Neural progenitor cell (in vitro differentiated cells): ENCODE measurements around the gene TAS2R8. TPM values are rescaled to one million over a fixed set of nuclear protein-coding genes. Genes with fewer than 3 reads are reported as not detected.

Experiments
- DNase-seq: peaks from one replicate; pipeline ENCODE4 v3.0.0-alpha.2; 2016; ENCODE audit warnings: low spot score
- H2AFZ ChIP-seq: fragments of 200-600 bp; sonication (generic); replicated peaks from 2 replicates; pipeline ENCODE4 v1.6.1; 2016; ENCODE audit warnings: antibody characterized with exemption
- H3F3A ChIP-seq: fragments of 200-600 bp; sonication (generic); 2 replicates; pipeline ENCODE4 v1.6.1; 2016; ENCODE audit warnings: antibody characterized with exemption, low read depth
- H3K27ac ChIP-seq: fragments of 200-600 bp; sonication (generic); 2 replicates; pipeline ENCODE4 v1.5.1; 2016; ENCODE audit warnings: mild to moderate bottlenecking
- H3K27me3 ChIP-seq: fragments of 200-600 bp; sonication (generic); 2 replicates; pipeline ENCODE4 v1.6.1; 2016; ENCODE audit warnings: mild to moderate bottlenecking, moderate library complexity
- H3K36me3 ChIP-seq: fragments of 200-600 bp; sonication (generic); 2 replicates; pipeline ENCODE4 v1.5.1; 2016
- H3K4me1 ChIP-seq: fragments of 200-600 bp; sonication (generic); 2 replicates; pipeline ENCODE4 v1.6.1; 2016; ENCODE audit warnings: mixed run types
- H3K4me2 ChIP-seq: fragments of 200-600 bp; sonication (generic); 2 replicates; pipeline ENCODE4 v1.6.1; 2016
- H3K4me3 ChIP-seq: fragments of 200-600 bp; sonication (generic); 2 replicates; pipeline ENCODE4 v1.5.1; 2016
- H3K79me2 ChIP-seq: fragments of 200-600 bp; sonication (generic); 2 replicates; pipeline ENCODE4 v1.6.1; 2016; ENCODE audit warnings: low read depth
- H3K9ac ChIP-seq: fragments of 200-600 bp; sonication (generic); 2 replicates; pipeline ENCODE4 v1.6.1; 2016
- H3K9me3 ChIP-seq: fragments of 200-600 bp; sonication (generic); 2 replicates; pipeline ENCODE4 v1.5.1; 2016; ENCODE audit warnings: low read depth
- H4K20me1 ChIP-seq: fragments of 200-600 bp; sonication (generic); 2 replicates; pipeline ENCODE4 v1.6.1; 2016; ENCODE audit warnings: low read depth
- H3K27ac Mint-ChIP-seq: 3 replicates; pipeline ENCODE4 v1.8.0; 2021; ENCODE audit warnings: mixed read lengths
- H3K27me3 Mint-ChIP-seq: 2 replicates; pipeline ENCODE4 v1.8.0; 2022; ENCODE audit warnings: low read depth, mild to moderate bottlenecking, inconsistent platforms, moderate library complexity, mixed read lengths; ENCODE audit not compliant: insufficient read depth
- H3K36me3 Mint-ChIP-seq: 3 replicates; pipeline ENCODE4 v1.8.0; 2021; ENCODE audit warnings: mixed read lengths
- H3K4me1 Mint-ChIP-seq: 3 replicates; pipeline ENCODE4 v1.8.0; 2021; ENCODE audit warnings: mixed read lengths
- H3K4me3 Mint-ChIP-seq: 3 replicates; pipeline ENCODE4 v1.8.0; 2021; ENCODE audit warnings: mild to moderate bottlenecking, moderate library complexity, mixed read lengths
- H3K9me3 Mint-ChIP-seq: 3 replicates; pipeline ENCODE4 v1.8.0; 2020; ENCODE audit warnings: mixed read lengths
- CTCF ChIP-seq: fragments of 200-600 bp; sonication (generic); IDR thresholded peaks from 2 replicates; pipeline ENCODE4 v1.5.1; 2017; ENCODE audit warnings: antibody characterized with exemption, mild to moderate bottlenecking
- EZH2 ChIP-seq: fragments of 200-600 bp; sonication (generic); IDR thresholded peaks from 2 replicates; pipeline ENCODE4 v1.6.1; 2017; ENCODE audit warnings: antibody characterized with exemption, mild to moderate bottlenecking, moderate library complexity
- EZH2phosphoT487 ChIP-seq: fragments of 200-600 bp; sonication (generic); IDR thresholded peaks from 2 replicates; pipeline ENCODE4 v1.6.1; 2017; ENCODE audit warnings: antibody characterized with exemption
- total RNA-seq: library from RNA; depleted of rRNA; stranded (reverse); fragments of >200 nt; gene quantifications from 2 replicates; pipeline ENCODE4 v1.2.3, GENCODE V29; 2015; ENCODE audit warnings: low replicate concordance

The TAS2R8 gene
- total RNA-seq, 1 donor from 2014 or later: not detected

- Histone ChIP-seq H4K20me1 (no peaks in the 10 kb centered on the region), H3K4me3 (no peak overlapping the region), H3K36me3 (no peaks in the 10 kb centered on the region), H3K4me1 (no peaks in the 10 kb centered on the region), H3K27ac (no peak overlapping the region), H3K4me2 (no peak overlapping the region), H3K27me3 (no peaks in the 10 kb centered on the region), H3F3A (no peaks in the 10 kb centered on the region), H3K9ac (no peak overlapping the region), H3K9me3 (no peaks in the 10 kb centered on the region), H3K79me2 (no peaks in the 10 kb centered on the region), H2AFZ (no peak overlapping the region)
- no peak for TF ChIP-seq CTCF
- TF ChIP-seq EZH2phosphoT487: no peak
- peaks cover 2% of the 10 kb centered on the region for H3K27me3 Mint-ChIP-seq
- no peak overlapping the region for H3K27ac Mint-ChIP-seq
- DNase-seq: no peak
- no peaks in the 10 kb centered on the region for H3K9me3 Mint-ChIP-seq
- H3K4me3 Mint-ChIP-seq: no peak overlapping the region
- H3K36me3 Mint-ChIP-seq: peaks cover 16% of the 10 kb centered on the region
- H3K4me1 Mint-ChIP-seq: no peaks in the 10 kb centered on the region
These were observed 31.4 kb upstream of the TAS2R8 start for GRCh38 chr12:10838461-10838860.

DNA sequence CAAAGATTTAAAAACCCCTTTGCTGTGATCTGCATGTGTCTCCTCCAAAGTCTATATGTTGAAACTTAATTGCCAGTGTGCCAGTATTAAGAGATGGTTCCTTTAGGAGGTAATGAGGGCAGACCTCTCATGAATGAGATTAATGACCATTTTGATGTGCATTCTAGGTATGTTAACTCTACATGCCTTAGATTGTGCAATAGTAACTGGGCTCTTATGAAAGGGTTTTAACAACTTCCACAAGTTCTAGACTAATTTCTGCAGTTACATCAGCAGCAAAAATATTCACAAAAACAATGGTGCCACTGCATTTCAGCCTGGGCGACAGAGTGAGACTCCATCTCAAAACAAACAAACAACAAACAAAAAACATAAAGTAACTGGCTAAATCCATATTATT lies 22.9 kb upstream of the TAS2R8 start:
- TF ChIP-seq CTCF (no peak), EZH2 (no peak), EZH2phosphoT487 (no peak)
- Histone ChIP-seq H3K4me3 (no peak overlapping the region), H3K4me2 (no peak overlapping the region), H4K20me1 (no peaks in the 10 kb centered on the region), H3K36me3 (no peaks in the 10 kb centered on the region), H2AFZ (no peak overlapping the region), H3F3A (no peaks in the 10 kb centered on the region), H3K9ac (no peak overlapping the region), H3K79me2 (no peaks in the 10 kb centered on the region), H3K4me1 (no peaks in the 10 kb centered on the region), H3K27ac (no peak overlapping the region), H3K27me3 (no peaks in the 10 kb centered on the region), H3K9me3 (no peaks in the 10 kb centered on the region)
- no peaks in the 10 kb centered on the region for H3K27me3 Mint-ChIP-seq
- H3K27ac Mint-ChIP-seq: no peak overlapping the region
- H3K9me3 Mint-ChIP-seq: no peaks in the 10 kb centered on the region
- H3K36me3 Mint-ChIP-seq: peaks cover 3% of the 10 kb centered on the region
- H3K4me3 Mint-ChIP-seq: no peak overlapping the region
- no peak for DNase-seq
- no peaks in the 10 kb centered on the region for H3K4me1 Mint-ChIP-seq

- H3K36me3 Mint-ChIP-seq: peaks cover 3% of the 10 kb centered on the region
- H3K9ac ChIP-seq: no peak within 1 kb of the TSS
- H3K4me3 Mint-ChIP-seq: no peak within 1 kb of the TSS
- H3F3A ChIP-seq: no peaks in the 10 kb centered on the region
- H3K36me3 ChIP-seq: no peaks in the 10 kb centered on the region
- H3K9me3 ChIP-seq: no peaks in the 10 kb centered on the region
- no peaks in the 10 kb centered on the region for H4K20me1 ChIP-seq
- H3K4me3 ChIP-seq: no peak within 1 kb of the TSS
- H3K9me3 Mint-ChIP-seq: no peaks in the 10 kb centered on the region
- no peak within 1 kb of the TSS for H3K4me2 ChIP-seq
- DNase-seq: no peak
- H3K27ac Mint-ChIP-seq: no peak within 1 kb of the TSS
- H3K27ac ChIP-seq: no peak within 1 kb of the TSS
- H3K4me1 Mint-ChIP-seq: no peaks in the 10 kb centered on the region
- H3K4me1 ChIP-seq: no peaks in the 10 kb centered on the region
- no peaks in the 10 kb centered on the region for H3K27me3 Mint-ChIP-seq
- no peak for TF ChIP-seq CTCF
- no peak for TF ChIP-seq EZH2
- TF ChIP-seq EZH2phosphoT487: no peak
- H3K27me3 ChIP-seq: no peaks in the 10 kb centered on the region
- no peaks in the 10 kb centered on the region for H3K79me2 ChIP-seq
- H2AFZ ChIP-seq: no peak within 1 kb of the TSS
These were observed 19.2 kb upstream of the TAS2R8 start, which contains the start of gene TAS2R10 for GRCh38 chr12:10826258-10826657. TSS of gene TAS2R10 (minus strand) at chr12:10826358. CDS start at chr12:10826269, 89 bp downstream.

DNA sequence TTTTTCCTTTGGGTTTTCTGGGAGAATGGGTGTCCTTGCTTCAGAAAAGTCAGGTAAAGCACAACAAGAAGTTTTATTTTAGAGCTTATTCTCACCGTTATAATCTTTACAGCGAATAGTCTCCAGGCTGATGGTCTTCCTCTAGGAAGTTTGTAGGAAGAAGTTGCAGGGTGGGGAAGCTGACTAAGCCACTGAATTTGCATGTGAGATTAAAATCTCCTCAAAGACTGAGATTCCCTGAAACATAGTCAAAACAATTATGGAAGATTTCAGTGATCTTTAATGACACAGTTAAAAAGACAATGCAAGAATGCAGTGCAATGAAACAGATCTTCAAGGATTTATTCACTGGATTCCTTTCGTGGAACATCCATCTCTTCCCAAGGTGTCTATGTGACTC lies 17.9 kb upstream of the TAS2R8 start:
- DNase-seq: no peak
- Mint-ChIP-seq H3K4me3 (no peak overlapping the region), H3K27me3 (no peaks in the 10 kb centered on the region), H3K9me3 (no peaks in the 10 kb centered on the region), H3K4me1 (no peaks in the 10 kb centered on the region), H3K36me3 (no peaks in the 10 kb centered on the region), H3K27ac (no peak overlapping the region)
- Histone ChIP-seq H3K27me3 (no peaks in the 10 kb centered on the region), H3K36me3 (no peaks in the 10 kb centered on the region), H3K4me2 (no peak overlapping the region), H3K9ac (no peak overlapping the region), H3K4me3 (no peak overlapping the region), H4K20me1 (no peaks in the 10 kb centered on the region), H3K27ac (no peak overlapping the region), H3K4me1 (no peaks in the 10 kb centered on the region), H3F3A (no peaks in the 10 kb centered on the region), H3K79me2 (no peaks in the 10 kb centered on the region), H2AFZ (no peak overlapping the region), H3K9me3 (no peaks in the 10 kb centered on the region)
- TF ChIP-seq CTCF: no peak
- TF ChIP-seq EZH2phosphoT487: no peak
- TF ChIP-seq EZH2: no peak
